ENCODE results near the gene PTP4A2. TPM values are rescaled to one million over a fixed set of nuclear protein-coding genes. Genes with fewer than 3 reads are reported as not detected.
A peak's percentile ranks its signal among the peaks of the same experiment; 100 is the strongest.

Gene PTP4A2
- total RNA-seq (2014; rRNA removed; shearing (Covaris generic)): 502 and 606 TPM in 2 replicates
- 243 and 263 TPM in 2 replicates for polyA plus RNA-seq (2015; cell fraction: cytosol; rRNA removed)
- polyA plus RNA-seq (2015; cell fraction: nucleus; rRNA removed): 68.5 and 108 TPM in 2 replicates

GRCh38 chr1:31938184-31938975 is at the start of gene PTP4A2:
Gene PTP4A2 (minus strand): TSS chr1:31938368. CDS start chr1:31919065, 19,303 bp downstream.
- in situ Hi-C loops (cut with HindIII; ENCODE audit: low pct_unique_long_range_greater_than_20kb, low sequenced_read_pairs): no loop called here
- DNase-seq (ENCODE audit: low read depth, low spot score): peak; percentile 93

GRCh38 chr1:31987135-31987619 is 49.0 kb upstream of the PTP4A2 start:
- in situ Hi-C loops (cut with HindIII; ENCODE audit: low pct_unique_long_range_greater_than_20kb, low sequenced_read_pairs): no loop called here
- DNase-seq (ENCODE audit: low read depth, low spot score): no peak

- DNase-seq (ENCODE audit: low read depth, low spot score): no peak
- in situ Hi-C loops (cut with HindIII; ENCODE audit: low pct_unique_long_range_greater_than_20kb, low sequenced_read_pairs): no loop called here
Measured at GRCh38 chr1:31985430-31985829, 47.3 kb upstream of the PTP4A2 start.

GRCh38 chr1:31984419-31985347 is 46.5 kb upstream of the PTP4A2 start:
- DNase-seq (ENCODE audit: low read depth, low spot score): no peak
- in situ Hi-C loops (cut with HindIII; ENCODE audit: low pct_unique_long_range_greater_than_20kb, low sequenced_read_pairs): no loop called here

GRCh38 chr1:31981972-31982371 is 43.8 kb upstream of the PTP4A2 start:
- in situ Hi-C loops (cut with HindIII; ENCODE audit: low pct_unique_long_range_greater_than_20kb, low sequenced_read_pairs): no loop called here
- DNase-seq (ENCODE audit: low read depth, low spot score): no peak

GRCh38 chr1:31981456-31981839 is 43.3 kb upstream of the PTP4A2 start:
- no peak for DNase-seq (ENCODE audit: low read depth, low spot score)
- in situ Hi-C loops (cut with HindIII; ENCODE audit: low pct_unique_long_range_greater_than_20kb, low sequenced_read_pairs): no loop called here

GRCh38 chr1:31980835-31981455 is 42.8 kb upstream of the PTP4A2 start:
- DNase-seq (ENCODE audit: low read depth, low spot score): no peak
- in situ Hi-C loops (cut with HindIII; ENCODE audit: low pct_unique_long_range_greater_than_20kb, low sequenced_read_pairs): no loop called here

- in situ Hi-C loops (cut with HindIII; ENCODE audit: low pct_unique_long_range_greater_than_20kb, low sequenced_read_pairs): no loop called here
- no peak for DNase-seq (ENCODE audit: low read depth, low spot score)
Measured at GRCh38 chr1:31978843-31979400, 40.8 kb upstream of the PTP4A2 start.

GRCh38 chr1:31977385-31978131 is 39.4 kb upstream of the PTP4A2 start:
- in situ Hi-C loops (cut with HindIII; ENCODE audit: low pct_unique_long_range_greater_than_20kb, low sequenced_read_pairs): no loop called here
- peak; percentile 76 for DNase-seq (ENCODE audit: low read depth, low spot score)

- DNase-seq (ENCODE audit: low read depth, low spot score): no peak
- in situ Hi-C loops (cut with HindIII; ENCODE audit: low pct_unique_long_range_greater_than_20kb, low sequenced_read_pairs): no loop called here
Measured at GRCh38 chr1:31976401-31976800, 38.2 kb upstream of the PTP4A2 start.

- DNase-seq (ENCODE audit: low read depth, low spot score): no peak
- in situ Hi-C loops (cut with HindIII; ENCODE audit: low pct_unique_long_range_greater_than_20kb, low sequenced_read_pairs): no loop called here
Measured at GRCh38 chr1:31970873-31971272, 32.7 kb upstream of the PTP4A2 start.

GRCh38 chr1:31961536-31961935 is 23.4 kb upstream of the PTP4A2 start:
- DNase-seq (ENCODE audit: low read depth, low spot score): no peak
- in situ Hi-C loops (cut with HindIII; ENCODE audit: low pct_unique_long_range_greater_than_20kb, low sequenced_read_pairs): no loop called here

- in situ Hi-C loops (cut with HindIII; ENCODE audit: low pct_unique_long_range_greater_than_20kb, low sequenced_read_pairs): no loop called here
- no peak for DNase-seq (ENCODE audit: low read depth, low spot score)
Measured at GRCh38 chr1:31959521-31960340, 21.6 kb upstream of the PTP4A2 start.

GRCh38 chr1:31957701-31958674 is 19.8 kb upstream of the PTP4A2 start:
- in situ Hi-C loops (cut with HindIII; ENCODE audit: low pct_unique_long_range_greater_than_20kb, low sequenced_read_pairs): no loop called here
- no peak for DNase-seq (ENCODE audit: low read depth, low spot score)
